ENCODE results near the gene NXPH1. TPM values are rescaled to one million over a fixed set of nuclear protein-coding genes. Genes with fewer than 3 reads are reported as not detected.

Gene NXPH1
- total and polyA plus RNA-seq, 2 donors (not counting 1 experiment from before 2014, with no cell fraction given): not detected

DNA sequence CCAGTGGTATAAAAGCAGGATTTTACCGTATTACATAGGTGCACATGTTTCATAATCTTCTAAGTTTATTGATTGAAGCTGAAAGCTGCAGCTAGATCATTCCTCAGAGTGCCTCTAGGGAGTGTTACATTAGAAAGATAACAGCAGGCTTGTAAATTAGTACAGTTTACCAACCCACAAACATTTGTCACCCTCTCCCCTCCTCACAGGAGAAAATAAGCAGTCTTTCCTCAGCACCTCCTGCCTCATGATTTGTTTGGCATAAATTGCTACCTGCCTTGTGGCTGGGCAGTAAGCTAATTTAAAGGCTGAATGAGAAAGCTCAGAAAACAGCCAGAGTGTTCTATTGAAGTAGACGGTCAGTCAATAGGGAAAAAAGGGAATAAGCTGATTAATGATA lies 74.2 kb downstream of the NXPH1 start:
- no peak for DNase-seq
- no peak overlapping the region for H3K27ac Mint-ChIP-seq
- ChIA-PET CTCF (no interaction called here), POLR2A (no interaction called here)
- ATAC-seq (ENCODE audit: low read depth): no peak
- H3K9me3 ChIP-seq (ENCODE audit: control extremely low read depth in 1 of 3, control insufficient read depth in 2 of 3, insufficient read depth in 1 of 3, low read length in 2 of 3): no peaks in the 10 kb centered on the region
- TF ChIP-seq EZH2 (IDR thresholded peaks at IDR 0.05; ENCODE audit: borderline replicate concordance, insufficient read depth, low read depth, low read length, poor library complexity, severe bottlenecking) (no peak), CTCF (IDR thresholded peaks at IDR 0.05) (no peak)
- H2AFZ ChIP-seq (ENCODE audit: insufficient read depth, low read depth, low read length, poor library complexity, severe bottlenecking): no peak overlapping the region
- H3K27me3 ChIP-seq (replicated peaks in 1 of 4; ENCODE audit: control extremely low read depth in 1 of 4, control insufficient read depth in 3 of 4, insufficient read depth in 4 of 4, low read length in 3 of 4): no peaks in the 10 kb centered on the region
- no CpG with 5 or more reads among the region's 2 CpGs for WGBS (ENCODE audit: insufficient coverage)
- no peak overlapping the region for H3K4me3 Mint-ChIP-seq
- no peaks in the 10 kb centered on the region for H3K4me1 ChIP-seq (ENCODE audit: control insufficient read depth in 2 of 2, insufficient read depth in 2 of 2, low read length in 2 of 2)
- intact Hi-C loops (cut with micrococcal nuclease): no loop called here
- peaks cover 2% of the 10 kb centered on the region for H3K9me3 Mint-ChIP-seq (ENCODE audit: insufficient read depth)
- no peaks in the 10 kb centered on the region for H4K20me1 ChIP-seq (ENCODE audit: control insufficient read depth, insufficient read depth, low read length, poor library complexity, severe bottlenecking)
- H3K4me3 ChIP-seq (ENCODE audit: control extremely low read depth in 1 of 5, extremely low read depth in 1 of 5, insufficient read depth in 1 of 5, low read depth in 2 of 5, low read length in 4 of 5): no peak overlapping the region
- no peaks in the 10 kb centered on the region for H3K4me1 Mint-ChIP-seq
- H3K9ac ChIP-seq (ENCODE audit: low read length): no peak overlapping the region
- no peaks in the 10 kb centered on the region for H3K36me3 ChIP-seq (replicated peaks in 1 of 2; ENCODE audit: control extremely low read depth in 1 of 2, control insufficient read depth in 1 of 2, extremely low read depth in 1 of 2, insufficient read depth in 2 of 2, low read length in 1 of 2)
- H3K79me2 ChIP-seq (ENCODE audit: control insufficient read depth, insufficient read depth, low read length): no peaks in the 10 kb centered on the region
- no peak overlapping the region for H3K27ac ChIP-seq (ENCODE audit: low read length in 2 of 2)
- H3K27me3 Mint-ChIP-seq: no peaks in the 10 kb centered on the region
- H3K4me2 ChIP-seq (replicated peaks; ENCODE audit: low read depth, low read length, poor library complexity, severe bottlenecking): no peak overlapping the region

DNA sequence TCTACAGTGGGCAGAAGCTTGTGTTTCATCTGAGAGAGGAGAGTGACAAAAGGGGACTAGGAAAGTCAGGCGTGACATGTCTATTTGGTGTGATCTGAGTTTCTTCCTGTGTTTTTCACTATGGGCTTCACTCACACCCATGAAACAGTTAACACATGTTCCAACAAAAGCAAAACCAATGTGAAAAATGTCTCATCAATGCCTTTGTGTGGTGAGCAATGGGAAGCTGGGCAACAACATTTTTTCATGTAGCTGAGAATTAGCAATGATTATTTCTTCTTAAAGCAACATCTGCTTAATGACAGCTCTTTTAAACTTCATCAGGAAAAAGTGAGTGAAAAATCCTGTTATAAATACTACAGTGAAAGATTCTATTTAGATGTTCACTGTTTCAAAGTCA lies 76.2 kb downstream of the NXPH1 start:
- DNase-seq (no peak), ATAC-seq (ENCODE audit: low read depth) (no peak)
- Histone ChIP-seq H3K4me3 (ENCODE audit: control extremely low read depth in 1 of 5, extremely low read depth in 1 of 5, insufficient read depth in 1 of 5, low read depth in 2 of 5, low read length in 4 of 5) (no peak overlapping the region), H3K36me3 (replicated peaks in 1 of 2; ENCODE audit: control extremely low read depth in 1 of 2, control insufficient read depth in 1 of 2, extremely low read depth in 1 of 2, insufficient read depth in 2 of 2, low read length in 1 of 2) (no peaks in the 10 kb centered on the region), H3K27ac (ENCODE audit: low read length in 2 of 2) (no peak overlapping the region), H4K20me1 (ENCODE audit: control insufficient read depth, insufficient read depth, low read length, poor library complexity, severe bottlenecking) (no peaks in the 10 kb centered on the region), H3K9me3 (ENCODE audit: control extremely low read depth in 1 of 3, control insufficient read depth in 2 of 3, insufficient read depth in 1 of 3, low read length in 2 of 3) (no peaks in the 10 kb centered on the region), H2AFZ (ENCODE audit: insufficient read depth, low read depth, low read length, poor library complexity, severe bottlenecking) (no peak overlapping the region), H3K79me2 (ENCODE audit: control insufficient read depth, insufficient read depth, low read length) (no peaks in the 10 kb centered on the region), H3K4me1 (ENCODE audit: control insufficient read depth in 2 of 2, insufficient read depth in 2 of 2, low read length in 2 of 2) (no peaks in the 10 kb centered on the region), H3K9ac (ENCODE audit: low read length) (no peak overlapping the region), H3K27me3 (replicated peaks in 1 of 4; ENCODE audit: control extremely low read depth in 1 of 4, control insufficient read depth in 3 of 4, insufficient read depth in 4 of 4, low read length in 3 of 4) (no peaks in the 10 kb centered on the region), H3K4me2 (replicated peaks; ENCODE audit: low read depth, low read length, poor library complexity, severe bottlenecking) (no peak overlapping the region)
- ChIA-PET POLR2A (no interaction called here), CTCF (no interaction called here)
- Mint-ChIP-seq H3K9me3 (ENCODE audit: insufficient read depth) (peaks cover 2% of the 10 kb centered on the region), H3K4me1 (no peaks in the 10 kb centered on the region), H3K27me3 (no peaks in the 10 kb centered on the region), H3K27ac (no peak overlapping the region), H3K4me3 (no peak overlapping the region)
- WGBS (ENCODE audit: insufficient coverage): no CpG with 5 or more reads among the region's 1 CpG
- TF ChIP-seq CTCF (IDR thresholded peaks at IDR 0.05) (no peak), EZH2 (IDR thresholded peaks at IDR 0.05; ENCODE audit: borderline replicate concordance, insufficient read depth, low read depth, low read length, poor library complexity, severe bottlenecking) (no peak)
- intact Hi-C loops (cut with micrococcal nuclease): no loop called here

Measured in B cell (primary cell).